Measurements from ENCODE around the gene GAS7.
"Not testable (repeated sequence)": the region's sequence is repeated elsewhere in the genome, so short reads cannot be mapped to it uniquely, and the experiment has no call there.

GAS7 gene

DNA sequence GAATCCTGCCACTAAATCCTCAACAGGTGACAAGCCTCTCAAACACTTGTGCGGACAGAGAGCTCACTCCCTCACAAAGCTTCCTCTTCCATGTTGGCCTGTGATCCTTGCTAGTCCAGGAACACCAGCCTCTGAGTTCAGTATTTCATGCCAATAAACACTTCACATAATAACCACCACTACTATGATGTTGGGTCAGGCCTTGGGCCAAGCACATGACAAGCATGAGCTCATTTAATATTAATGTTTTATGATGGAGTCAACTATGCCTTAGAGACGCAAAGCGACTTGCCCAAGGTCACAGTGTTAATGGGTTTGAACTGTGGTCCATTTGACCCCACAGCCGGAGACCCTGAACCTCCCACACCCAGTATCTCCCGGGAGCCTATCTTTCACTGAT lies 129.1 kb downstream of the GAS7 start:
- DNase-seq: no peak

DNA sequence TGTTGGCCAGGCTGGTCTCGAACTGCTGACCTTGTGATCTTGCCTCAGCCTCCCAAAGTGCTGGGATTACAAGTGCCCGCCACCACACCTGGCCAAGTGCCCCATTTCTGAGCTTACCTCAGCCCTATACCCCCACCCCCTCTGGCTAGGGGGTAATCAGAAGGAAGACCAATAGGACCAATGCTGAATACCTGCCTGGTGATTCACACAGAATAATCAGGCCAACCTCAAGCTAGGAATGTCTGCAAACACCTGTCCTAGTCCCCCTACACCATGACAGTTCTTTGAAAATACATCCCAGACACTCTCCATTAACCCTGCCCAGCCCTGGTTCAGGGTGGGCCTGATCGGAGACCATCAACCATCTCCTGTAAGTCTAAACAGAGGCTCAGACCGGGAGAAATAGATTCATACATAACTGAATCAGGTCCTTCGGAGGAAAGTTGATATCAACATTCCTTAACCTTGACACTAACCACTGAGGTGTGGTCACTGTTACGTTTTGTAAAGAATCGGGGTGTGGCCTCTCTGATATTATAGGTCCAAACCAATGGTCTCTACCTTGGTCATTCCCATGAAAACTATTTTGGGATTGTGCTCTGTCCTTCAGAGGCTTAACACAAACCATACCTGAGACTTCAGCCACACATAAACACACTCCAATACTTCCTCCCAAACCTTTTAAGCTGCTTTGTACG lies 130.8 kb downstream of the GAS7 start:
- no peak for DNase-seq

DNA sequence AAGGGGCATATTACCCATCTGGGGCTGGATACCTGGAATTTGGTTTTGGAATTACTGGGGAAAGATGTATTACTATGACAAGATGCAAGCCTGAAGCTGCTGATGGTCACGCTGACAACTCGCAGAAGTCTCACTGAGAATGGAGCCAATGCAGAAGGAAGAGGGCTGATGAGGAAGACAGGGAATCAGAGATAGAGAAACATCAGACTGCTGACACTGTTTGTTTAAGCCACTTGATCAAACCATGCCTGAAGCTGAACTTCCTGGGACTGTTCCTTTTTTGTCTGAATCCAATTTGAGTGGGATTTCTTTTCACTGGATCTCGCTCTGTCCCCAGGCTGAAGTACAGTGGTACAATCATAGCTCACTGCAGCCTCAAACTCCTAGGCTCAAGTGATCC lies 133.9 kb downstream of the GAS7 start:
- no peak for DNase-seq

DNA sequence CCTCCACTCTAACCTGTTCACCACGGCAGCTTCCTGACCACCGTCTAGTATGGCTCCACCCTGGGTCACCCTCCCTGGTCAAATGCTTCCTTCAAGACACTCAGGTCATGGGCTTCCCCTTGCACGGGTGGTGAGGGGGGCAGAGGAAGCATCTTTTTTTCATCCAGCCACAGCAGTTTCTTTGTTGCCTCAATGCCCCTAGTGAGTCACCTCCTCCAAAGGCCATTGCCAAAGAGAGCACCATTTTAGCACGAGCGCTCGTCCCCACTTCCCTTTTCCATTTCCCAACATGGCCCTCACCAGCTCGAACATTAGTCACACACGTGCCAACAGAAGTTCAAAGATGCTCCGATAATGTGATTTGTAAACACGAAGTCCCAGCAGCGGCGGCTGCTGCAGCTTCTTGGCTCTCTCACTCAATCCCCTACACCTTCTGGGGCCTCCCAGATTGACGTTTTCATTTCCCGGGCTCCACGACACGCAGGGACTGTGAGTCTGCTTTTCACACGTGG lies 134.6 kb downstream of the GAS7 start:
- DNase-seq: no peak

DNA sequence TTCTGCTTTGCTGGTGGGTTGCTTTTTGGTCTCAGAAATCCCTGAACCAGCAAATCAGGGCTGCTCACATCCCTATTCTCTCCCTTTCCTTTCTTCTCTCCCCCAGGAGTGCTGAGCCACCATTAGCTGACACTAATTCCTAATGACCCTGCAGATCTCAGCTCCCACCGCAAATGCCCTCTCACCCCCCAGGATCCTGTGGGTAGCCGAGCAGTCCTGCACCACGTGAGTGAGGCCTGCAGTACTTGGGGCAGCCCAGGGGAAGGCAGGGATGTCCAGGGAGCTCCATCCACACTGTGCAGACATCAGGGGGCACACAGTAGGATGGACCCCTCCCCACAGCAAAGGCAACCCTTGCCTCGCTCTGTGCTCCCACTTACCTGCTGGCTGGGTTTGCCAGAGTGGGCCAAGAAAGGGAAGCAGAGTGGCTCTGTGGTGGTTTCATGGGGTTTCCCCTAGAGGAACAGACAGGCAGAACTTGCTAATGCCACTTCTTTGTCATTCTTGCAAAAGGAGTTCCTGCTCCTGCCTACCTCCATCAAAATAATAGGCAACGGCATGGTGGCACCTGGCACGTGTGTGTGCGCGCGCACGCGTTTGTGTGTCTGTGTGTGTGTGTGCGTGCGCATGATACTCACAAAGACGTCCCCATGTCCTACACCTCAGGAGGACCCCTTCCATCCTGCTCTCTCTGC lies 135.6 kb downstream of the GAS7 start:
- DNase-seq: no peak

DNA sequence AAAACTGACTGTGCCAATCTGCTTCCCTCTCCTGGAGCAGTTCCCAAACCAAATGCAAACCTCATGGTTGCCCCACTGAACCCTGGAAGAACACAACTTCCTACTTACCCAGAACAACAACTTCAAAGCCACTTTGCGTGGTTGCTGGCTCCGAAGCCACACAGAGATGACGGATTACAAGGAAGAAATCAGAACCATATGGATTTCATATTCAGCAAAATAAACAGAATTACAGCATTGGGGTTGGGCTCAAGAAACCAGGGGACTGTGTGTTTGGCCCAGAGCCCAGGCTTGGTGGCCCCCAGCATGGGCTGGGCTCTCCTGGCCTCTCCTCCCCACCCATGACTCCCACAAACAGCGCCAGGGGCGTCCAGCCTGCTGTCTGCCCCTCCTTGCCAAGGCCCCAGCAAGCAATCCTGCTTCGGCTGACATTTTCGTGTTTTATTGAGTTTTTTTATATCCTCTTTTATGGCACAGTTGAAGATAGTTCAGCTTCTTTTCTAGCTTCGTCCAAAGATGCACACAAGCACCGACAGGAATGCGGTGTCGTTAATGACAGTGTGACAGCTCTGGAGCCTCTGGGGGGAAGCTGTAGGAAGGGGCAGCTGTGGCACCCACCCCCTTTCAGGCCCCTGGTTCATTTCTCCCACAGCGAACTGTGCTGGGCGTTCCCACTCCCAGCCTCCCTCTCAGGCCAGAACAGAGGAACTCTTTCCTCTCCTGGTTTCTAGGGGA lies 137.1 kb downstream of the GAS7 start:
- DNase-seq: no peak

DNA sequence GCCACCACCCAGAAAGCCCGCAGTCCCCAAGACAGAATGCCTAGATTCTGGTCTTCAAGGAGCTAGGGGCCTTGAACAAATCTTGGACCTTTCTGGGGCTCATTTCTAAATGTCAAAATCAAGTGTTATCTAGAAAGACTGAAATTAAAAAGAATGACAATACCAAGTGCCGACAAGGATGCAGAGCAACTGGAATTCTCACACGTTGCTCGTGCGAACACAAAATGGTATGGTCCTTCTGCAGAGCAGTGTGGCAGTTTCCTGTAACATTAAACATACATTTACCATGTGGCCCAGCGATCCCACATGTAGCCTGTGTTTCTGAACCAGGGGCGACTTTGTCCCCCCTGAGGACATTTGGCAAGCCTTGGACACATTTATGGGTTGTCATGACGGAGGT lies 137.9 kb downstream of the GAS7 start:
- DNase-seq: no peak

DNA sequence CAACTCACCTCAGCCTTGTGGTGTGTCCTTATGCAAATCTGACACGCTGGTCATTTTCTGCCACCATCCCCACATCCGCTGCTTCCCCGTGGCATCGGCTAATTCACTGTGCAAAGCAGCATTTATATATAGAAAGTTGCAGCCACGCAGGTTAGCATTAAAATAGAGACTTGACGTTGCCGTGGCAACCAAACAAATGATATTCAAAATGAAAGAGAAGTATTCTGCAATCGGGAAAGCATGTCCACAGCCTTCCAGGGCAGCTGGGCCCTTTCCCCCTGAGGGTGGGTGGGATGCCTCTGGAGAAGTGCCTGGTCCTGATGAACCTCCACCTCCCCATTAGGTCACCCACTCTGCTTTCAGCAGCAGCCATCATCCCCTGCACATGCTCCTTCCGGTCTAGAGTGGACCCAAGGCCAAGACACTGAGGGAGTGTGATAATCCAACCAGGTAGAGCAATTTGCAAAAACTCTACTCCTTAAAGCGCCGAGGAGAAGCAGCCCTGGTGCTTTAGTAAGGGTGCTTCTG lies 138.7 kb downstream of the GAS7 start:
- no peak for DNase-seq

DNA sequence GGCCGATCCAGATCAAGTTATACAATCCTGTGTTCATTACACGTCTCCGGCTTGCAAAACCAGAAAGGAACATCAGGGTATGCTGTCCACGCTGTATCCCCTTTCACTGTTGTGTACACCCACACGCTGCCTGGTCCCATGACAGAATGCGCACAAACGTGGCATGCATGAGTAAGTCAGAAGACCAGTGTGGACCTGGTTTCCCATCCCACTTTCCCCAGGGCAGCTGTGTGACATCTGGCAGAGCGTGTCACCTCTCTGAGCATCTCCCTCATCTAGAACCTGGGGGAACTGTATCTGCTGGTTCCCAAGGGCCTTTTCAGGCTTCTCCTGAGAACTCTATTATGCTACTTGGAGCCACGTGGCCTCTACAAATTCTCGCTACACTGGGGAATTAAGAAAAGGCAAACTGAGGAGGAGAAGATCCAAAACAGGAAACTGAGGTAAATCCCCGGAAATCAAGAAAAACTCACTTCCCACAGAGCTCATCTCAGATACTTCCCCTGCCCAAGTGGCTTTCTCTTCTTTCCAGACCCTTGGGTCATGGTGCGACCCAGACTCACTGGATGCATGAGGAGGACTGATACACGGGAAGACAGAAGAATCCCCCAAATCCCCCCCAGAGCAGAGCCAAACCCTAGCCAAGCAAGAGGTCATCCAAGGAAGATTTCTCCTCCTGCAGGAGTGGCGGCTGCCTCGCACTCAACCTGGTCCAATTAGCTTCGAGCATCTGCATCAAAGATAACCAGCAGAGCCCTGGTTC lies 139.3 kb downstream of the GAS7 start:
- DNase-seq: no peak

DNA sequence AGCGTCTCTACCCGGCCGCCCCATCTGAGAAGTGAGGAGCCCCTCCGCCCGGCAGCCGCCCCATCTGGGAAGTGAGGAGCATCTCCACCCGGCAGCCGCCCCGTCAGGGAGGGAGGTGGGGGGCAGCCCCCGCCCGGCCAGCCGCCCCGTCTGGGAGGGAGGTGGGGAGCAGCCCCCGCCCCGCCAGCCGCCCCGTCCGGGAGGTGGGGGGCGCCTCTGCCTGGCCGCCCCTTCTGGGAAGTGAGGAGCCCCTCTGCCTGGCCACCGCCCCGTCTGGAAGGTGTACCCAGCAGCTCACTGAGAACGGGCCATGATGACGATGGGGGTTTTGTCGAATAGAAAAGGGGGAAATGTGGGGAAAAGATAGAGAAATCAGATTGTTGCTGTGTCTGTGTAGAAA lies 140.9 kb downstream of the GAS7 start:
- DNase-seq: not testable (repeated sequence)

DNA sequence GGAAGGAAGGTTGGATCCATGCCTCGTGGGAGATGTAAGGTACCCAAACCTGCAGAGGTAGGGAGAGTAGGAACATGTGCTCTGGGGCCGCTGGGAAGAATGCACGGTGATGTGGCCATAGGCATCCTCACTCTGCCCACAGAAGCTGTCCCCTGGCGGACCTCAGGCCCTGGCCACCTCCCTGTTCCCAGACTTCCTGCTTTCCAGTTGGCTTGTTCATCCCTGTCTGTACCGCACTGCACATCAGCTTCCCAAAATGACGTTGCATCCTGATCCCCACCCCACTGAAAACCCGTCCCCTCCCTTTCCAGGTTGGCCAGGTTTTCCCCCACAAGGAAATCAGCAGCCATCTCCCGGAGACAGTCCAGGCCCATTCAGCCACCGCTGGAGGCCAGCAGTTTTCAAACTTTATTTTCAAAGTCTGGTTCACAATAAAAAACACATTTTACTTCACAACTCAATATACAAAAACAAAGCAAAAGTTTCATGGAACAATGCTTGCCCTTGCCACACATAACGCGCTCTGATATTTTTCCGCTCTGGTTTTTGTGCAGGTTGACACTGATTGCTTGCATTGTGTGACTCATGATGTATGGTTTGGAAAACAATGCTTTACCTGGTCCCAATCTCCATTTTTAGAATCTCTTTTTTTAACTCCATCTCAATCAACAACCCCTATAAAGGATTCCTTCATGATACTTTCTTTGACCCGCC lies 143.0 kb downstream of the GAS7 start:
- DNase-seq: no peak

DNA sequence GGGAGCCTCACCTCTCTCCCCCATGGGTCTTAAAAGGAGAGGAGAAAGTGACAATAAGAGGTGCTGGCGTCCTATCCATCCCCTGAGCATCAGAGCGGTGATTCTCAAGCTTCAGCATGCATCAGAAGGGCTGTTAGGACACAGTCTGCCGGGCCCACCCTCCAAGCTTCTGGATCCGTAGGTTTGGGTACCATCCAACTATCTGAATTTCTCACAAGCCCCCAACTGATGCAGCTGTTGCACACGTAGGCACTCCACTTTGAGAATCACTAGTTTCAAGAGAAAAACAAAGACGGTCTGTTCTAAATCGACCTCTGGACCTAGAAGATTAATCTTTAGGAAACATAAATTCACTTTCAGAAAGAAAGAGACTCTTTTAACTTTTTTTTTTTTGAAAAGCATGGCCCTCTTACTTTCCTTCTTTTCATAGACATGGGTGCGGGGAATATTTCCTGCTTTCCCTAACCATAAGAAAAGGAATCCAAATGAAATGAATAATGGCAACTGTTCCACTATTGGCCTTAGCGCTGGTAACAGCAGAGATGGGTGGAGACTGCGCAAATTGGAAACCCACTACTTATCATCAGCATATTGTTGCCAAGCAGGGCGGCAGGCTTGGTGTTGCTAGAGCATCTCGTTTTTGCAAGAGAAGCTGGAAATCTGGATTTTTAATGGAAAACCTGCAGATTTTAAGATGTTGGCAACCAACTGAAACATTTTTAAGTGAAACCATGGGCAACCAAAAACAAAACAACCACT lies 144.4 kb downstream of the GAS7 start:
- no peak for DNase-seq

DNA sequence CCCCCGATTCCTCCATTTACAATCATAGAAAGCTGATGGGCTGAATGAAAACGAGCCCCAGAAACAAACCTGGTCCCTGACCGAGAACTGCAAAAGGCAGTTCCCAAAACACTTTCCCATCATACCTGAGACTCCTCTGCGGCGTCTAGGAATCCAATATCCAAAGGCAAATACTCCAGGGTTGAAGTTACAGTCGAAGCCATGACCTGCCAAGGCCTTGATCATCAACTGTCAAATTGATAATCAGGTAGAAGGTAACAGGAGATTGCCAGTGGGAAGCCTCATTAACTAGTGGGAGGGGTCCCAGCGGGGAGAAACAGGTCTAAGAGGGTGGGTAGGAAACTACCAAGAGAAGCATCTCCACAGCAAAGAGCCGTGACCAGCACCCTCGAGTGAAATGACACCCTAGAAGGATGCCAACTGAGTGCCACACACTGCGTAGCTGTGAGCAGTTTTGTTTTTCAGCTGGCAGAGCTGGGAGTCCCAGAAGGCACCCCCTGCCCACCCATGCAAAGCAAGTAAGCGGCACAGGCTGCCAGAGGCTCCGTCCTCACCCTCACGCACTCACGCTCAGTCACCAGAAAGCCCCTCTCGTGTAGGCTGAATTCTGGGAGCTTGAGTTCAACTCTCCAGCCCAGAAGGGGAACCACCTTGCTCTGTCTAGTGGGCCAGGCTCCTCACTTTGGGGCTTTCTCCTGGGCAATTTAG lies 146.1 kb downstream of the GAS7 start:
- DNase-seq: no peak

DNA sequence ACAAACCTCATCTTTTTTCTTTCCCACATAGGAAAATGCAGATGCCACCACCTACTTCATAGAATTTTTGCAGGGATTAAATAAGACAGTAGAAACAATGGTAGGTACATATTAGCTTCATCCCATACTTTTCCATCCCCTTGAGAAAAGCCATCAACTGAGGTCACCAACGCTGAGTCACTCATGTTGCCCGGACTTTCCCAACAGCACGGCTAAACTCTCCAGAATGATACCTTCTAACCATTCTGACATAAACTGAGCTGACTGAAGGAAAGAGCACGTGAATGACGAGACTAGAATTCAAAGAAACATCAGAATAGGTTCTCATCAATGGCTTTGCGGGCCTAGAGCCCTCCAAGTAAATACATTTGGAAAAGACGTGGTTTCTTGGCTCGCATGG lies 147.3 kb downstream of the GAS7 start:
- no peak for DNase-seq

DNA sequence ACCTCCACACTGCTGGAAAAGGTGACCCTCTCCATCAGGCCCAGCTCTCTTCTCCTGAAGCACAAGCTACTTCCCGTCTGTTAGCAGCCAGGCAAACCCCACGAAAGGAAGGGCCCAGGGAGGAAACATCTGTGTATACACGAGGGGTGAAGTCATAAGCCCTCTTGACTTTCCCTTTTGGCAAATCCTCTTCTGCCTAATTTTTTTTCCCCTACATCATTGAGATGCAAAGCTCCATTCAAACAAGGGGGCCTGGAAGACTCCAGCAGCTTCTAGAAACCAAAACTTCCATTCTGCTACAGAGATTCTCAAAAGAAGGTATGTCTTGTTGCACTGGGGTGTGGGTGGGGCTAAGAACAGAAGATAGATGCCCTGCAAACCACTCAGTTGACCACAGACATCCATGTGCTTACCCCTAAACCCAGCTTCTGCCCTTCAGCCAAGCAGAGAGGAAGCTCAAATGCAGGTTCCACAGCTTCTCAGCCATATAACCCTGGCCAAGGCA lies 147.8 kb downstream of the GAS7 start:
- DNase-seq: no peak

DNA sequence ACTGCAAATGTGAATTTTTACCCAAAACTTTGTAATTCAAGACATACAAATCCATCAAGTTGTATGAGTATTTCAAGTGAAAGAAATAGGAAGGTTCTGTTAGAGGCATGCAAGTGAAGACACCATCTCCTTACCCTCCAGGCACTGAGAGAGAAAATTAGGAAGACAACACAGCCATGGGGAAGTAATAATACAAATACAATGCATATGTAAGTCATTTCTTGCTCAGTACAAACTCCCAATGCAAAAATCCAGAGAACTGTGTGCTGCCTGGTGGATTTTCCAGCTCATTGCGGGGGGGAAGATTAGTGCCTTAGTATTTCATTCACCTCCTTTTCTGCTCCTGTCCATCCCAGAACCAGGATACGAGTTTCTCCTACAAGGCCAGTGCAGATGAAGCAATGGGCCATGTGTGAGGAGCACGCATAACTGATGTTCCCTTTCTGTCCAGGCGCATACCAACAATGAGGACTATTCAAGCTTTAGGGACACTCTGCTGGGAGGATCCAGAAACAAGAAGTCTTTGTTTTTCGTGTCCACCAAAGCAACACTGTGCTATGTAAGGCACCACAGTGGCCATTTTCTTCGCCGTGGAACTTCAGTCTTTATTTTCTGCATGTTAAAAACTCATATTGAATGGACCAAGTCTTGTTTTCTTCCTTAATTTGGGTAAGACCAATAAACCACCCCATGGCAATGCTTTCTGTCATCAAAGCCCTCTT lies 149.6 kb downstream of the GAS7 start:
- DNase-seq: no peak

DNA sequence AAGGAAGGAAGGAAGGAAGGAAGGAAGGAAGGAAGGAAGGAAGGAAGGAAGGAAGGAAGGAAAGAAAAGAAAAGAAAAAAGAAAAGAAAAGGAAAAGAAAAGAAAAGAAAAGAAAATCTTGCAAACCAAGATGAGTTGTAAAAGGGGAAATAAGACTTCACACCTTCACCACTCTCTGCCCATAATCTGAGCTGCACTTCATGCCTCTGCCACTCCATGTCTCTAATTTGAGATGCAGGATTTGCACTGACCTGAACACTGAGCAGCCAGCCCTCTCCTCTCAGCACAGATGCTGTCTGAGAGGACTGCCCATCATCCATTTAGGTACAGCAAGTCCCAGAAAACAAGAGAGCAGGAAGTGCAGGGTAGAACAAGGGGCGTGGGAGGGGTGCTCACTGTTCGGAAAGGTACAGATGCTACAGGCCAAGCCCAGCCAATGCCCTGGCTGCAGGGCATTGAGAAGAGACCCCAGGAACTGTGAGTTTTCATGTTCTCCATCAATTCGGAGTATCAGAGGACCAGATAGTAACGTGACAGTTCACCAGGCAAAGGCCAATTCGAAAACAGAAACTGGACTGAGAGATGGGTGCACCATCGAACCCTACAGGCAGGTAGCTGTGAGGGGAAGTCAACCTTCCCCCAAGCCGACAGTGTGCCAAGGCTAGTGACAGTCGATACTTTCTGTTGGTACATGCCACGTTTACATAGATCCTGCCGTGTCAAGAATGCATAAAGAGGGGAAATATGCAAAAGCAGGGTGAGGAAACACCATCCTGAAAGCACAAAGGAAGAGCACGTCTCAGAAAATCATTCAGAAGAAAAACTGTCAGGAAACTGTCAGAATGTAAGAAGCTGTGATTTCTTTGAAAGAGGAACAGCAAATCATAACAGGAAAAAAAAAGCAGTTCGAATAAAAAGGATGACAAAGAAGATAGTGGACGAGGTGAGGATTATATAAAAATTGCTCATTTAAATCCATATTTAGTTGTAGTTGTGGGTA lies 151.3 kb downstream of the GAS7 start:
- DNase-seq: no peak

DNA sequence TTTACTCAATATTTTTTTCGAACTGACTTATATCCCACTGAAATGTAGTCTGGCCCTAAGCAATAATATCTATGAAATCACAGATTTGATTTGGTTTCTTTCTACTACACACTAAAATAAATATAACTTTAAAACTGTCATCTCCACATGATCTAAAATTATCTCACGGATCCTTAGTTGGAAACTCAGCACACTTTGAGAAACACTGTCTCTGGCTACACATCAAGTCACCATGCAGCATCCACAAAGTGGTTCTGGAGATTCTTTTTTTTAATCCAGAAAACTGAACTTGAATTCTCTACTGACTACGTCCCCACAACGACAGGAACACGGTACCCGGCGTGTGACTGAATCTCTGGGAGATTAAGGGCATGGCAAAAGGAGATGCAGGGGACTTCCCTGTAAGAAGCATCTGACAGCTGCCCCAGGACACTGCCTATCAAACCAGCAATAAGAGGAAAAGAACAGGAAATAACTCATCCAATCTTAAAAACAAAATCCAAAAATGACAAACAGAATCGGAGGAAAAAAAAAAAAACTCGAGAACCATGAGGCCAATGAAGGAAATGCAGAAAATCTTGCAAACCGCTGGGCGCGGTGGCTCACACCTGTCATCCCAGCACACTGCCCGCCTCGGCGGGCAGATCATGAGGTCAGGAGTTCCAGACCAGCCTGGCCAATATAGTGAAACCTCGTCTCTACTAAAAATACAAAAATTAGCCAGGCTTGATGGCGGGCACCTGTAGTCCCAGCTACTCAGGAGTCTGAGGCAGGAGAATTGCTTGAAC lies 152.3 kb downstream of the GAS7 start:
- DNase-seq: no peak
